CD4-positive, alpha-beta T cell treated with Interleukin-12 subunit alpha and Interleukin-12 subunit beta, for 1 hour (primary cell): Measurements from ENCODE around the gene OPN1MW.
"Not testable (repeated sequence)": the region's sequence is repeated elsewhere in the genome, so short reads cannot be mapped to it uniquely, and the experiment has no call there.

ENCODE experiments used
- DNase-seq: peaks from one replicate; pipeline ENCODE4 v3.0.0-alpha.2; 2020

The OPN1MW gene

GRCh38 chrX:154182296-154182695 lies at the start of gene OPN1MW:
Gene OPN1MW (plus strand): TSS chrX:154182596. CDS start chrX:154182678, 82 bp downstream.
- DNase-seq, result not testable (repeated sequence)

GRCh38 chrX:154135458-154136229 lies 46.8 kb upstream of the OPN1MW start:
- peak; percentile 47 for DNase-seq

GRCh38 chrX:154136627-154137161 lies 45.7 kb upstream of the OPN1MW start:
- DNase-seq, result peak; percentile 73

- no peak for DNase-seq
These were observed 43.5 kb upstream of the OPN1MW start for GRCh38 chrX:154138857-154139256.

- no peak for DNase-seq
These were observed 42.2 kb upstream of the OPN1MW start for GRCh38 chrX:154140206-154140605.

- DNase-seq, result no peak
These were observed 41.7 kb upstream of the OPN1MW start for GRCh38 chrX:154140742-154141141.

GRCh38 chrX:154142386-154142785 lies 40.0 kb upstream of the OPN1MW start:
- no peak for DNase-seq

GRCh38 chrX:154142950-154143745 lies 39.2 kb upstream of the OPN1MW start:
- DNase-seq, result no peak

- DNase-seq, result not testable (repeated sequence)
These were observed 38.4 kb upstream of the OPN1MW start, which contains the start of gene OPN1LW for GRCh38 chrX:154144010-154144409. Gene OPN1LW (plus strand): TSS chrX:154144243. CDS start chrX:154144284, 41 bp downstream.

GRCh38 chrX:154151030-154151429 lies 31.4 kb upstream of the OPN1MW start:
- not testable (repeated sequence) for DNase-seq

- DNase-seq, result not testable (repeated sequence)
These were observed 26.2 kb upstream of the OPN1MW start for GRCh38 chrX:154156221-154156620.

- not testable (repeated sequence) for DNase-seq
These were observed 25.2 kb upstream of the OPN1MW start for GRCh38 chrX:154157207-154157606.

- not testable (repeated sequence) for DNase-seq
These were observed 23.1 kb upstream of the OPN1MW start for GRCh38 chrX:154159345-154159744.

- not testable (repeated sequence) for DNase-seq
These were observed 17.5 kb upstream of the OPN1MW start for GRCh38 chrX:154164902-154165301.

- DNase-seq, result not testable (repeated sequence)
These were observed 14.0 kb upstream of the OPN1MW start for GRCh38 chrX:154168384-154168783.

- not testable (repeated sequence) for DNase-seq
These were observed 9.9 kb upstream of the OPN1MW start for GRCh38 chrX:154172535-154172943.

- DNase-seq, result not testable (repeated sequence)
These were observed 8.0 kb upstream of the OPN1MW start for GRCh38 chrX:154174356-154174755.

GRCh38 chrX:154183794-154184193 lies 1.4 kb downstream of the OPN1MW start:
- not testable (repeated sequence) for DNase-seq

- not testable (repeated sequence) for DNase-seq
These were observed 10.4 kb downstream of the OPN1MW start for GRCh38 chrX:154192846-154193245.

GRCh38 chrX:154194316-154194715 lies 11.9 kb downstream of the OPN1MW start:
- not testable (repeated sequence) for DNase-seq

- DNase-seq, result not testable (repeated sequence)
These were observed 14.1 kb downstream of the OPN1MW start for GRCh38 chrX:154196466-154196865.

- DNase-seq, result not testable (repeated sequence)
These were observed 27.4 kb downstream of the OPN1MW start for GRCh38 chrX:154209670-154210418.

- not testable (repeated sequence) for DNase-seq
These were observed 28.7 kb downstream of the OPN1MW start for GRCh38 chrX:154211057-154211456.
